Measurements from ENCODE around the gene TOMM40.
"Not testable (repeated sequence)": the region's sequence is repeated elsewhere in the genome, so short reads cannot be mapped to it uniquely, and the experiment has no call there.

TOMM40 gene

GRCh38 chr19:44897835-44898234, 6.8 kb downstream of the TOMM40 start:
- no peak for DNase-seq (ENCODE audit: low read depth)

GRCh38 chr19:44900328-44901244, 9.5 kb downstream of the TOMM40 start:
- DNase-seq (ENCODE audit: low read depth), result no peak

- no peak for DNase-seq (ENCODE audit: low read depth)
These were observed 12.2 kb downstream of the TOMM40 start for GRCh38 chr19:44903216-44903601.

DNA sequence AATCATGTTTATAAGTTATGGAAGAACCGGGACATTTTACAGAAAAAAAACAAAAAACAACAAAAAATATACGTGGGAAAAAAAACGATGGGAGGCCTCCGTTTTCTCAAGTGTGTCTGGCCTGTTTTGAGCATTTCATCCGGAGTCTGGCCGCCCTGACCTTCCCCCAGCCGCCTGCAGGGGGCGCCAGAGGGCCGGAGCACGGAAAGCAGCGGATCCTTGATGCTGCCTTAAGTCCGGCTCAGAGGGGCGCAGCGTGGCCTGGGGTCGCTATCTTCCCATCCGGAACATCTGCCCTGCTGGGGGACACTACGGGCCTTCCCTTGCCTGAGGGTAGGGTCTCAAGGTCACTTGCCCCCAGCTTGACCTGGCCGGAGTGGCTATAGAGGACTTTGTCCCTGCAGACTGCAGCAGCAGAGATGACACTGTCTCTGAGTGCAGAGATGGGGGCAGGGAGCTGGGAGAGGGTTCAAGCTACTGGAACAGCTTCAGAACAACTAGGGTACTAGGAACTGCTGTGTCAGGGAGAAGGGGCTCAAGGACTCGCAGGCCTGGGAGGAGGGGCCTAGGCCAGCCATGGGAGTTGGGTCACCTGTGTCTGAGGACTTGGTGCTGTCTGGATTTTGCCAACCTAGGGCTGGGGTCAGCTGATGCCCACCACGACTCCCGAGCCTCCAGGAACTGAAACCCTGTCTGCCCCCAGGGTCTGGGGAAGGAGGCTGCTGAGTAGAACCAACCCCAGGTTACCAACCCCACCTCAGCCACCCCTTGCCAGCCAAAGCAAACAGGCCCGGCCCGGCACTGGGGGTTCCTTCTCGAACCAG, 12.8 kb downstream of the TOMM40 start:
- DNase-seq (ENCODE audit: low read depth), result no peak

GRCh38 chr19:44904426-44904994, 13.5 kb downstream of the TOMM40 start:
- DNase-seq (ENCODE audit: low read depth), result no peak

DNA sequence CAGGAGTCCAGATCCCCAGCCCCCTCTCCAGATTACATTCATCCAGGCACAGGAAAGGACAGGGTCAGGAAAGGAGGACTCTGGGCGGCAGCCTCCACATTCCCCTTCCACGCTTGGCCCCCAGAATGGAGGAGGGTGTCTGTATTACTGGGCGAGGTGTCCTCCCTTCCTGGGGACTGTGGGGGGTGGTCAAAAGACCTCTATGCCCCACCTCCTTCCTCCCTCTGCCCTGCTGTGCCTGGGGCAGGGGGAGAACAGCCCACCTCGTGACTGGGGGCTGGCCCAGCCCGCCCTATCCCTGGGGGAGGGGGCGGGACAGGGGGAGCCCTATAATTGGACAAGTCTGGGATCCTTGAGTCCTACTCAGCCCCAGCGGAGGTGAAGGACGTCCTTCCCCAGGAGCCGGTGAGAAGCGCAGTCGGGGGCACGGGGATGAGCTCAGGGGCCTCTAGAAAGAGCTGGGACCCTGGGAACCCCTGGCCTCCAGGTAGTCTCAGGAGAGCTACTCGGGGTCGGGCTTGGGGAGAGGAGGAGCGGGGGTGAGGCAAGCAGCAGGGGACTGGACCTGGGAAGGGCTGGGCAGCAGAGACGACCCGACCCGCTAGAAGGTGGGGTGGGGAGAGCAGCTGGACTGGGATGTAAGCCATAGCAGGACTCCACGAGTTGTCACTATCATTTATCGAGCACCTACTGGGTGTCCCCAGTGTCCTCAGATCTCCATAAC, 14.5 kb downstream of the TOMM40 start, which contains the start of gene APOE:
Gene APOE (plus strand): TSS at position 360 of the 724 bp plus-strand sequence. CDS start 829 bp downstream, outside the sequence.
- DNase-seq (ENCODE audit: low read depth), result no peak

GRCh38 chr19:44907613-44908012, 16.6 kb downstream of the TOMM40 start:
- DNase-seq (ENCODE audit: low read depth), result no peak

GRCh38 chr19:44908074-44908835, 17.2 kb downstream of the TOMM40 start:
- DNase-seq (ENCODE audit: low read depth), result no peak

DNA sequence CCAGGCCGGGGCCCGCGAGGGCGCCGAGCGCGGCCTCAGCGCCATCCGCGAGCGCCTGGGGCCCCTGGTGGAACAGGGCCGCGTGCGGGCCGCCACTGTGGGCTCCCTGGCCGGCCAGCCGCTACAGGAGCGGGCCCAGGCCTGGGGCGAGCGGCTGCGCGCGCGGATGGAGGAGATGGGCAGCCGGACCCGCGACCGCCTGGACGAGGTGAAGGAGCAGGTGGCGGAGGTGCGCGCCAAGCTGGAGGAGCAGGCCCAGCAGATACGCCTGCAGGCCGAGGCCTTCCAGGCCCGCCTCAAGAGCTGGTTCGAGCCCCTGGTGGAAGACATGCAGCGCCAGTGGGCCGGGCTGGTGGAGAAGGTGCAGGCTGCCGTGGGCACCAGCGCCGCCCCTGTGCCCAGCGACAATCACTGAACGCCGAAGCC, 17.8 kb downstream of the TOMM40 start:
- DNase-seq (ENCODE audit: low read depth), result no peak

- DNase-seq (ENCODE audit: low read depth), result no peak
These were observed 18.7 kb downstream of the TOMM40 start for GRCh38 chr19:44909775-44910174.

GRCh38 chr19:44911896-44912295, 20.8 kb downstream of the TOMM40 start:
- not testable (repeated sequence) for DNase-seq (ENCODE audit: low read depth)

DNA sequence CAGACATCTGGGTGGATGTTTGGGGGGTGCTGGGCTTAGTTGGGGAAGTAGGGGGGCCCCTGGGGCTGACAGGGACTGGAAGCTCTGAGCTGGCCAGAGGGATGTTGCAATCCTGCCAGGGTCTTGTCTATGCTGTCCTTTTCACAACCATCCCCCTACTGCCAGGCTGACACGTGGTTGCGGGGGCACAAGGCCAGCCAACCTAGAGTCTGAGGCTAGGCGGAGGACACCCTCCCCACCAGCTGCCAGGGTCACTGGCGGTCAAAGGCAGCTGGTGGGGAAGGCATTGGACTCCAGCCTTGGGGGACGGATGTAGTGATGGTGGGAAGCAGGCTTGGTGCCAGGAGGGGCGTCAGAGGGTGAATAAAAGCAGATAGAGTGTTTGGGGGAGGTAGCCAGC, 21.8 kb downstream of the TOMM40 start:
- no peak for DNase-seq (ENCODE audit: low read depth)

DNA sequence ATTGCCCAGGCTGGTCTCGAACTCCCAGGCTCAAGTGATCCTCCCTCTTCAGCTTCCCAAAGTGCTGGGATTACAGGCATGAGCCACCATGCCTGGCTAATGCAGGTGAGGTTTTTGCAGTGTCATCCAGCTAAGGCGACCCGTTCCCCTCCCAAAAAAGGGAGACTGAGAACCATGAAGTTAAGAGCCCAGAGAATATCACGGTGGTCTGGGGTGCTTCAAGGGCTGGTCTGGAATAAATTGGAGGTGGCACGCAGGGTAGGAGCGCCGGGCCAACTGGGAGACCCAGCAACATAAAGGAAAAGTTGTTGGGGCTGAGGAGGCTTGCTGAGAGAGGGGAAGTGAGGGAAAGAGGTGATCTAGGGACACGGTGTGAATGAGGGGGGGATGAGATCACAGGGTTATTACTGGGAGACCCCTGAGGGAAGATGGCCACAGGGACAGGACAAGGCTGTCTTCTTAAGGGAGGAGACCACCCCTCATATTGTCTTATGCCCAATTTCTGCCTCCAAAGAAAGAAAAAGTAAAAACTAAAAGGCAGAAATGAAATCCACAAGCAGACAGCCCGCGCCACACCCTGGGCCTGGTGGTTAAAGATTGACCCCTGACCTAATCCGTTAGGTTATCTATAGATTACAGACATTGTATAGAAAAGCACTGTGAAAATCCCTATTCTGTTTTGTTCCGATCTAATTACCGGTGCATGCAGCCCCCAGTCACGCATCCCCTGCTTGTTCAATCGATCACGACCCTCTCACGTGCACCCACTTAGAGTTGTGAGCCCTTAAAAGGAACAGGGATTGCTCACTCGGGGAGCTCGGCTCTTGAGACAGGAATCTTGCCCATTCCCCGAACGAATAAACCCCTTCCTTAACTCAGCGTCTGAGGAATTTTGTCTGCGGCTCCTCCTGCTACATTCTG, 22.7 kb downstream of the TOMM40 start:
- not testable (repeated sequence) for DNase-seq (ENCODE audit: low read depth)

DNA sequence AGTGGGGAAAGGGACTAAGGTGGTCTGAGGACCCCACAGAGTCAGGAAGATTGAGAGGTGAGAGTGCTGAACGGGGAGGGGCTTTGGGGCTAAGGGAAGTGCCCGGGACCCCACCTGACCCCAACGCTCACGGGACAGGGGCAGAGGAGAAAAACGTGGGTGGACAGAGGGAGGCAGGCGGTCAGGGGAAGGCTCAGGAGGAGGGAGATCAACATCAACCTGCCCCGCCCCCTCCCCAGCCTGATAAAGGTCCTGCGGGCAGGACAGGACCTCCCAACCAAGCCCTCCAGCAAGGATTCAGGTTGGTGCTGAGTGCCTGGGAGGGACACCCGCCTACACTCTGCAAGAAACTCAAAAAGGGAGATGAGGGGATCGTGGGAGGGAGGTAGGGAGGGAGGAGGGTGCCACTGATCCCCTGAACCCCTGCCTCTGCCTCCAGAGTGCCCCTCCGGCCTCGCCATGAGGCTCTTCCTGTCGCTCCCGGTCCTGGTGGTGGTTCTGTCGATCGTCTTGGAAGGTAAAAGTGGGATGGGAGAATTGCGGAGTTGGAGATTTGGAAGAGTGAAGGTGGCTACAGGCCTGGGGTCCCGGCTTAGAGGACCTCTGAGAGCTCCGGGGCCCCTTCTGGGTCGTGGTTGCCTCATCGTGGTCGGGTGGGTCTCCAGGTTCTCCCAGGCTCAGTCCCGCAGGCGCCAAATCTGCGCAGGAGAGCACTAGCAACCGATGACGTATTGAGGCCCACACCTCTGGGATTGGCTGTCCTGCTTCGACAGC, 23.6 kb downstream of the TOMM40 start, which contains the start of gene APOC1:
Gene APOC1 (plus strand): TSS at position 176 of the 774 bp plus-strand sequence. CDS start 284 bp downstream, at position 460.
- DNase-seq (ENCODE audit: low read depth), result not testable (repeated sequence)

DNA sequence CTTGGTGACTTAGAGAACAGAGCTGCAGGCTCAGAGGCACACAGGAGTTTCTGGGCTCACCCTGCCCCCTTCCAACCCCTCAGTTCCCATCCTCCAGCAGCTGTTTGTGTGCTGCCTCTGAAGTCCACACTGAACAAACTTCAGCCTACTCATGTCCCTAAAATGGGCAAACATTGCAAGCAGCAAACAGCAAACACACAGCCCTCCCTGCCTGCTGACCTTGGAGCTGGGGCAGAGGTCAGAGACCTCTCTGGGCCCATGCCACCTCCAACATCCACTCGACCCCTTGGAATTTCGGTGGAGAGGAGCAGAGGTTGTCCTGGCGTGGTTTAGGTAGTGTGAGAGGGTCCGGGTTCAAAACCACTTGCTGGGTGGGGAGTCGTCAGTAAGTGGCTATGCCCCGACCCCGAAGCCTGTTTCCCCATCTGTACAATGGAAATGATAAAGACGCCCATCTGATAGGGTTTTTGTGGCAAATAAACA, 33.2 kb downstream of the TOMM40 start:
- DNase-seq (ENCODE audit: low read depth), result no peak

DNA sequence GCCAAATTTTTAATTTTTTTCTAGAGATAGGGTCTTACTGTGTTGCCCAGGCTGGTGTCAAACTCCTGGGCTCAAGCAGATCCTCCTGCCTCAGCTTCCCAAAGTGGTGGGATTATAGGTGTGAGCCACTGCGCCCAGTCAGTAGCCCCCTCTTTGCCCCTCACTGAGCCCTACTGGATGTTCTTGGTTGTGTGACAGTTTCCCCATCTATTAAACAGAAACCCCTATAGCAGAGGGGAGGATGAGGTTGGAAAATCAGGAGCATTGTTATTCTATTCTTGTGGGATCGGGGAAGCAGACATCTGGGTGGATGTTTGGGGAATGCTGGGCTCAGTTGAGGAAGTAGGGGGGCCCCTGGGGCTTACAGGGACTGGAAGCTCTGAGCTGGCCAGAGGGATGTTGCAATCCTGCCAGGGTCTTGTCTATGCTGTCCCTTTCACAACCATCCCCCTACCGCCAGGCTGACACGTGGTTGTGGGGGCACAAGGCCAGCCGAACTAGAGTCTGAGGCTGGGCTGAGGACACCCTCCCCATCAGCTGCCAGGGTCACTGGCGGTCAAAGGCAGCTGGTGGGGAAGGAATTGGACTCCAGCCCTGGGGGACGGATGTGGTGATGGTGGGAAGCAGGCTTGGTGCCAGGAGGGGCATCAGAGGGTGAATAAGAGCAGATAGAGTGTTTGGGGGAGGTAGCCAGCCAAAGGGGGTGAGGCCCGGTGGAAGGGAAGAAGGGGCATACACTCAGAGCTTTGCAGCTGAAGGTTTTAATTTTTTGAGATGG, 34.2 kb downstream of the TOMM40 start:
- no peak for DNase-seq (ENCODE audit: low read depth)

- DNase-seq (ENCODE audit: low read depth), result not testable (repeated sequence)
These were observed 35.4 kb downstream of the TOMM40 start for GRCh38 chr19:44926245-44927077.
